DLD1 (cell line): Measurements from ENCODE around the gene ZGPAT.

Experiments used
- in situ Hi-C: cut with HindIII; loops from 2 replicates; pipeline ENCODE4 v1.10.0; 2017; ENCODE audit warnings: low sequenced_read_pairs

ZGPAT gene

GRCh38 chr20:63678071-63678470, 29.8 kb upstream of the ZGPAT start:
- in situ Hi-C loops = no loop called here

GRCh38 chr20:63678667-63679465, 29.0 kb upstream of the ZGPAT start:
- in situ Hi-C loops = no loop called here

GRCh38 chr20:63679799-63680305, 28.0 kb upstream of the ZGPAT start:
- in situ Hi-C loops = no loop called here

DNA sequence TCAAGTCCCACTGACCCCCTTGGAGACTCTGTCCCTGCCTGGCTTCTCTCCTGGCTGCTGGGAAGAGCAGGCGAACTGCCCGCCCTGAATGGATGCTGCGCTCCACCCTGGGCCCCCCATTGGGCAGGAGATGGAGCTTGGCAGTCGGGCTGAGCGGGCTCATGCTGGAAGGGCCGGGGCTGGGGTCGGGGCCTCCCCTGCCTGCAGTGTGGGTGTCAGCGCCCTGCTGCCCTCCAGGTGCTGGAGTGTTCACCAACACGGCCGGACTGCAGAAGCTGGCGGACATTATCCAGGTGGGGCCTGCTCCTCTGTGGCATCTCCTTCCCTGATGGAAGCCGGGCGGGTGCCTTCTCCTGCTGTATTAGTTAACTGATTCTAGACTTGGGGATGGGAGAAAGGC, 27.4 kb upstream of the ZGPAT start:
- in situ Hi-C loops = no loop called here

GRCh38 chr20:63680857-63681608, 26.8 kb upstream of the ZGPAT start:
- in situ Hi-C loops = no loop called here

GRCh38 chr20:63681609-63682142, 26.2 kb upstream of the ZGPAT start:
- in situ Hi-C loops = no loop called here

GRCh38 chr20:63682384-63683139, 25.3 kb upstream of the ZGPAT start:
- in situ Hi-C loops = no loop called here

GRCh38 chr20:63685269-63686026, 22.4 kb upstream of the ZGPAT start:
- in situ Hi-C loops = no loop called here

DNA sequence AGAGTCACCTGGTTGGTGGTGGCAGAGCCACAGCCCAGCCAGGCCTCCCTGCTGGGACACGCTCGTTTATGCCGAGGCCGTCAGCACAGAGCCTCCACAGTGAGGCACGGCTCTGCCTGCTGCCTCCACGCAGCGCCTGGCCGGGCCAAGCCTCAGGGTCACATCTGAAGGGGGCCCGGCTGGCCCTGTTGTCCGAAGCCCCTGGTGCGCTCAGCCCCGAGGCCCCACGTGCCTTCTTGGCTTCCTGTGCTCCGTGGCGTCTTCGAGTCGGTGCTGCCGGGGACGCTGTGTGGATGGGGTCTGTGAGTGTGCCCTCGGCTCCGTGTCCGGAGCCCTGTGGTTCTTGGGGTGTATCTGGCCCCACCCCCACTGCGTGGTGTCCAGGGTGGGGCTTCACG, 21.7 kb upstream of the ZGPAT start:
- in situ Hi-C loops = no loop called here

GRCh38 chr20:63686492-63687321, 21.1 kb upstream of the ZGPAT start:
- in situ Hi-C loops = no loop called here

DNA sequence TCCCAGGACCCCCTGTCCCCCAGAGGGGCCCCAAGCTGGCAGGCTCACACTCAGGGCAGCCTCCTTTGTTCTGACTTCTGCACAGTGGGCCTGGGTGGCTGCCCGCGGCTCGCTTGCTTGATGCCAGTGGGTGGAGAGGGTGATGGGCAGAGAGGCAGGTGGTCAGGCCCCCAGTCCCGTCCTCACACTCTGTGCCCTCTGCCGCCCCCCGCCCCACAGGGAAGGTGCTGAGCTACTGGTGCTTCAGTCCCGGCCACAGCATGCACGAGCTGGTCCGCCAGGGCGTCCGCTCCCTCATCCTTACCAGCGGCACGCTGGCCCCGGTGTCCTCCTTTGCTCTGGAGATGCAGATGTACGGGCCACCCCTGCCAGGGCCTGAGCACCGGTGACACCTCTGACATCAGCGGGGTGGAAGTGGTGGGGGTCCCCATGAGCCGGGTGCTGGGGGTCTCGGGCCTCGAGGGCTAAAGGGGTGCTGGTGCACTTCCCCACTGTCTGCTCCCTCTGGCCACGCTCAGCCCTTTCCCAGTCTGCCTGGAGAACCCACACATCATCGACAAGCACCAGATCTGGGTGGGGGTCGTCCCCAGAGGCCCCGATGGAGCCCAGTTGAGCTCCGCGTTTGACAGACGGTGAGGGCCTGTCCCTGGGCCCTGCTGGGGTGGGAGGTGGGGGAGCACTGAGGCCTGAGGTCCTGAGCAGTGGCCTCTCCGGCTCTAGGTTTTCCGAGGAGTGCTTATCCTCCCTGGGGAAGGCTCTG, 20.2 kb upstream of the ZGPAT start:
- in situ Hi-C loops = no loop called here

DNA sequence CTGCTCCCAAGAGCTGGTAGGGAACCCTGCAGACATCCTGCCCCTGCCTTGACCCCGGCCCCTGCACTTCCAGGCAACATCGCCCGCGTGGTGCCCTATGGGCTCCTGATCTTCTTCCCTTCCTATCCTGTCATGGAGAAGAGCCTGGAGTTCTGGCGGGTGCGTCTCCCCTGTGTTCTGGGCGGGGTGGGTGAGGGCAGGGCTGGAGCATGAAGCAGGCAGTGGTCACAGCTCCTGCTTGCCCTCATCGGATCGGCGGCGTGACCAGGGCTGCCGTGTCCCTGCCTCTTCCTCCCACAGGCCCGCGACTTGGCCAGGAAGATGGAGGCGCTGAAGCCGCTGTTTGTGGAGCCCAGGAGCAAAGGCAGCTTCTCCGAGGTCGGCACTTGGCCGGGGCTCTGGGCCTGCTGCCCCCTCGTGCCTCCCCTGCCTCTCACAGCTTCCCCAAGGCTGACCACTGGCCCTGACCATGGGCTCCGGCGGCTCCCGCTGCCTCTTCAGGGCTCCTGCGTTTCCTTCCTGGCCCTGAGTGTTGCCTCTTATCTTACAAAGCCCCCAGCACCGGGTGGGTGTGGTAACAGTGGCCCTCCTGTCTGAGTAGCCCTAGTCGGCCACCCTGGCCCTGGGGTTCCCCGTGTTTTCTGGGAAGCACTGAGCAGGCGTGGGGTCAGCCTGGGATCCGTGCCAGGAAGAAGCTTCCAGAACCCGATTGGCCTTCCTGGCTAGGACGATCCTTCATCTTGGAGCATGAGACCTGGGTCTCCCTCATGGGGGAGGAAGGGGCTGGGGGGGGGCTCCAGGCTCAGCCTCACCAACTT, 19.4 kb upstream of the ZGPAT start:
- in situ Hi-C loops = no loop called here

DNA sequence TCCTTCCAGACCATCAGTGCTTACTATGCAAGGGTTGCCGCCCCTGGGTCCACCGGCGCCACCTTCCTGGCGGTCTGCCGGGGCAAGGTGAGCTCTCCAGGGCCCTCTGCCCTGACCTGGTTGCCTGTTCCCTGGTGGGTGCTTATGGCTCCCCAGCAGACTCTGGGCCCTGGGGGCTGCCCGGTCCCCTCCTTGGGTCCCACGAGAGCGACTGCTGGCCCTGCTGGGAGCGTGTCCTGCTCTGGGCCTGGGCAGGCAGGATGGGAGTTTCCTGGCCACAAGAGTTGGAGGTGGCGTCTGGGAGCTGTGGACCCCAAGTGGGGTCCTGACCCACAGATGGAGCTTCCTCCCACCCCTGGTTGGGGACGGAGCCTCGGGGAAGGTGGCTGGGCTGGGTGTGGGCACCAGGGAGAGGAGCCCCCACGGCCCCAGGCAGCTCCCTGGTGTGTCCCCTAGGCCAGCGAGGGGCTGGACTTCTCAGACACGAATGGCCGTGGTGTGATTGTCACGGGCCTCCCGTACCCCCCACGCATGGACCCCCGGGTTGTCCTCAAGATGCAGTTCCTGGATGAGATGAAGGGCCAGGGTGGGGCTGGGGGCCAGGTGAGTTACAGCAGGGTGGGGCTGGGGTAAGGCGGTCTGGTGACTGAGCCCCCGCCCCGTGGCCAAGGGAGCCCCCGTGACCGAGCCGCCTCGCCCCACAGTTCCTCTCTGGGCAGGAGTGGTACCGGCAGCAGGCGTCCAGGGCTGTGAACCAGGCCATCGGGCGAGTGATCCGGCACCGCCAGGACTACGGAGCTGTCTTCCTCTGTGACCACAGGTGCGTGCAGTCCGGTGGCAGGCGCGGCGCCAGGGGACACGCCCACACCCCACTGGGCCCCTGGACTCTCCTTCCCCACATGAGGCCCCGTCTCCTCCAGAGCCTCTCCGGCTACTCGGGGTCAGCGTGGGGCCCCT, 18.5 kb upstream of the ZGPAT start:
- in situ Hi-C loops = no loop called here

DNA sequence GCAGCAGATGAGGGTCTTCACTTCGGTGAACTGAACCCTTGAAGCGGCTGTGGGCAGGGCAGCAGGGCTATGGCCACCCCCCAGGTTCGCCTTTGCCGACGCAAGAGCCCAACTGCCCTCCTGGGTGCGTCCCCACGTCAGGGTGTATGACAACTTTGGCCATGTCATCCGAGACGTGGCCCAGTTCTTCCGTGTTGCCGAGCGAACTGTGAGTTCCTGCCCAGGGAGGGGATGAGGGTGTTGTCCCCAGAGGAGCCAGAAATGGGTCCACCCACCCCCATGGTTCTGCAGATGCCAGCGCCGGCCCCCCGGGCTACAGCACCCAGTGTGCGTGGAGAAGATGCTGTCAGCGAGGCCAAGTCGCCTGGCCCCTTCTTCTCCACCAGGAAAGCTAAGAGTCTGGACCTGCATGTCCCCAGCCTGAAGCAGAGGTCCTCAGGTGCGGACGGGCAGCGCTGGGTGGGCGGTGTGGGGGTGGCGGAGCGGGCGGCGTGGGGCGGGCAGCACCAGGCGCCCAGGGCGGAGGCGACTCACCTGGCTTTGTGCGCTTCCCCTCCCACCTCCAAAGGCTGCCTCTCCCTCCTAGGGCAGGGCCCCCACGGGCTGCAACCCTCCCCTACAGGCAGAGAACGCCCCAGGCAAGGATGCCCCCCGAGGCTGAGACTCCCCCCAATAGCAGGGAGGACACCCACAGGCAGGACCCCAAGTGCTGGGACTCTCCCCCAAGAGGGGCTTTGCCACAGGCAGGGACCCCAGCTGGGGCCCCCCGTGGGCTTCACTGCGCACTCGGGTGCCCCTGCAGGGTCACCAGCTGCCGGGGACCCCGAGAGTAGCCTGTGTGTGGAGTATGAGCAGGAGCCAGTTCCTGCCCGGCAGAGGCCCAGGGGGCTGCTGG, 17.6 kb upstream of the ZGPAT start:
- in situ Hi-C loops = no loop called here

DNA sequence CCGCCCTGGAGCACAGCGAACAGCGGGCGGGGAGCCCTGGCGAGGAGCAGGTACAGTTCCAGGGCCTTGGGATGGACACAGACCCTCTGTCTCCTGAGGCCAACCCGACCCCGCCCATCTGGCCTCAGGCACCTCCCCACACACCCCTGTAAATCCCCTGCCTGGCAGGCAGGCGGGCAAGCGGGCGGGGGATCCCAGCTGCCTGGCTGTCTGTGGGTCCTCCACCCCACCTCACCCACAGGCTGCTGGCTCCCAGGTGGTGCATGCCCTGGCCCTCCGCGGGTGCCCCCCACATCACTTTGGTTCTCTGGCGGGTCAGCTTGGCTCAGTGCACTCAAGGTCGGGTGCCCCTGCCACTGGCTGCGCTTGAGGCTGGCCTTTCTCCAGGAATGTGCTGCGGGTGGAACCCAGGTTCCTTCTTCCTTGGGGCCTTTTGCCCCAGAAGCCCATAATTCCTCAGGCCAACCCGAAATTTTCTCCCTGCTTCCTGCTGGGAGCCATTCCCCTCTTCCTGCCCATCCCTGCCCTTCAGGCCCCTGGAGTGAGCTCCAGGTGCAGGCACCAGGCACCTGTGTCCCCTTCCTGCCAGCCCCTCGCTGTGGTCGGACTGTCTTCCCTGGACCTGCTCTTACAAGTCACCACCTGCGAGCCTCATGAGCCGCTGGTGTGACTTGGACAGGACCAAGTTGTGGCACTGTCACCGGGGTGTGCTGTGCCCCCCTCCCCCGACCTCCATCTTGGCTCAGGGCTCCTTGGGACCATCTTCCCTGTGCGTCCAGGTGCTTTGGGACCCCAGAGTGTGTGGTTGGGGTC, 16.7 kb upstream of the ZGPAT start:
- in situ Hi-C loops = no loop called here
